ENCODE results near the gene PSTPIP1. TPM values are rescaled to one million over a fixed set of nuclear protein-coding genes. Genes with fewer than 3 reads are reported as not detected.

The PSTPIP1 gene
- total and polyA plus RNA-seq, 2 of the 13 experiments (the other 11 are each of a cell fraction or from before 2014, with no cell fraction given), result 4.4 to 8.7 TPM

- TF ChIP-seq ISX (CRISPR knock-in tag; conservative IDR thresholded peaks at IDR 0.05) (no peak), RXRB (CRISPR knock-in tag; IDR thresholded peaks at IDR 0.05; ENCODE audit: borderline replicate concordance) (no peak), SOX6 (IDR thresholded peaks at IDR 0.05) (no peak), SOX6 (CRISPR knock-in tag; IDR thresholded peaks at IDR 0.05) (peak; percentile 10; the same call in 1 of the 2 replicates), ZNF337 (CRISPR knock-in tag; IDR thresholded peaks at IDR 0.05; ENCODE audit: borderline replicate concordance, low read depth) (no peak), AHDC1 (CRISPR knock-in tag; IDR thresholded peaks at IDR 0.05; ENCODE audit: borderline replicate concordance) (no peak), MEIS2 (CRISPR knock-in tag; IDR thresholded peaks at IDR 0.05) (no peak), HCFC1 (IDR thresholded peaks at IDR 0.05; ENCODE audit: low read depth, low read length) (no peak), THAP8 (CRISPR knock-in tag; IDR thresholded peaks at IDR 0.05; ENCODE audit: borderline replicate concordance) (no peak), CSRNP1 (CRISPR knock-in tag; IDR thresholded peaks at IDR 0.05) (no peak), NR2F1 (CRISPR knock-in tag; IDR thresholded peaks at IDR 0.05) (0 out of 4 replicates have a peak, but pooled peaks of 1 of the 2 experiments have one; percentile 26), FOXP1 (IDR thresholded peaks at IDR 0.05) (no peak), FOXP1 (CRISPR knock-in tag; IDR thresholded peaks at IDR 0.05) (0 out of 2 replicates have a peak, but pooled peaks have one; percentile 19), PHF8 (CRISPR knock-in tag; IDR thresholded peaks at IDR 0.05) (no peak), SOX13 (IDR thresholded peaks at IDR 0.05) (no peak), SOX13 (CRISPR knock-in tag; conservative IDR thresholded peaks at IDR 0.05 in 1 of 2, IDR thresholded peaks at IDR 0.05 in 1 of 2) (peak in 1 of 2 experiments; percentile 47; a peak in 1 of 4 replicates), HNF4G (IDR thresholded peaks at IDR 0.05; ENCODE audit: borderline replicate concordance, low read depth, low read length) (0 out of 2 replicates have a peak, but pooled peaks have one; percentile 39), HNF4G (CRISPR knock-in tag; IDR thresholded peaks at IDR 0.05; ENCODE audit: borderline replicate concordance, low read depth) (no peak), HHEX (CRISPR knock-in tag; IDR thresholded peaks at IDR 0.05) (0 out of 2 replicates have a peak, but pooled peaks have one; percentile 12), ZMYM3 (CRISPR knock-in tag; IDR thresholded peaks at IDR 0.05) (no peak), FOXA3 (CRISPR knock-in tag; IDR thresholded peaks at IDR 0.05) (peak; percentile 29; the same call in 1 of the 2 replicates), ZNF225 (CRISPR knock-in tag; IDR thresholded peaks at IDR 0.05) (no peak), EP300 (IDR thresholded peaks at IDR 0.05; ENCODE audit: low read depth in 2 of 2, low read length in 2 of 2) (peak in 1 of 2 experiments; percentile 44; a peak in 2 of 4 replicates), EP300 (CRISPR knock-in tag; IDR thresholded peaks at IDR 0.05; ENCODE audit: borderline replicate concordance) (no peak)
These were observed 72.2 kb downstream of the PSTPIP1 start (continued) for GRCh38 chr15:77066971-77067690.

Data from HepG2 (cell line).